Thyroid gland (tissue), 4 donors: Measurements from ENCODE around the gene PRKCD. TPM values are rescaled to one million over a fixed set of nuclear protein-coding genes. Genes with fewer than 3 reads are reported as not detected.
A peak's percentile ranks its signal among the peaks of the same experiment; 100 is the strongest.

Experiments
- DNase-seq, 2 donors: peaks; one replicate each; pipeline ENCODE4 v3.0.0-alpha.2; 2019
- H3K27ac ChIP-seq, 3 donors: fragments of 200-600 bp; sonication (generic); 1 replicate in 2 of 3; 2 replicates in 1 of 3; pipeline ENCODE4 v1.5.1; 2016 to 2019; ENCODE audit warnings: mild to moderate bottlenecking in 1 of 3, moderate library complexity in 1 of 3
- H3K27me3 ChIP-seq: fragments of 200-600 bp; sonication (generic); one replicate; pipeline ENCODE4 v1.5.1; 2019
- H3K36me3 ChIP-seq, 2 donors: fragments of 200-600 bp; sonication (generic); one replicate each; pipeline ENCODE4 v1.5.1; 2016 to 2019
- H3K4me1 ChIP-seq, 2 donors: fragments of 200-600 bp; sonication (generic); one replicate each; pipeline ENCODE4 v1.5.1; 2017 to 2019
- H3K4me3 ChIP-seq, 3 donors: fragments of 200-600 bp; sonication (generic); replicated peaks in 1 of 3; 1 replicate in 2 of 3; 2 replicates in 1 of 3; pipeline ENCODE4 v1.5.1; 2016; ENCODE audit warnings: mild to moderate bottlenecking in 1 of 3
- H3K9me3 ChIP-seq: fragments of 200-600 bp; sonication (generic); one replicate; pipeline ENCODE4 v1.5.1; 2017
- CTCF ChIP-seq, 6 experiments: fragments of 200-600 bp in 3 of 6; fragments of 450-650 bp in 3 of 6; sonication (generic) in 3 of 6; IDR thresholded peaks; one replicate each; pipeline ENCODE4 v1.5.1; 2016 to 2019; ENCODE audit warnings: antibody characterized with exemption in 6 of 6, mild to moderate bottlenecking in 2 of 6, inconsistent platforms in 1 of 6, moderate library complexity in 1 of 6
- POLR2A ChIP-seq, 2 donors: fragments of 450-650 bp; IDR thresholded peaks; one replicate each; pipeline ENCODE4 v1.6.1; 2017; ENCODE audit warnings: antibody characterized with exemption in 2 of 2, mild to moderate bottlenecking in 2 of 2, moderate library complexity in 1 of 2
- WGBS, 2 donors: methylation state at CpG; one replicate each; pipeline ENCODE4 v1.1.5; 2017; 5-methylcytosine and 5-hydroxymethylcytosine counted together
- intact Hi-C: fragments of 100-400 bp; cut with DNase I; formaldehyde crosslinking; loops from one replicate; pipeline ENCODE4 v1.15.1; 2023
- total RNA-seq, 4 donors: library from RNA; depleted of rRNA; stranded (reverse); fragments of >200 nt; gene quantifications; one replicate each; pipeline ENCODE4 v1.2.3, GENCODE V29; 2016

PRKCD gene
- total RNA-seq, 4 donors from 2014 or later = 32.0 to 154 (median 71.4) TPM

GRCh38 chr3:53215816-53216215 lies 54.8 kb downstream of the PRKCD start:
- Histone ChIP-seq H3K9me3 (no peaks in the 10 kb centered on the region), H3K36me3 (no peaks in the 10 kb centered on the region), H3K4me3 (no peak overlapping the region), H3K4me1 (no peaks in the 10 kb centered on the region), H3K27me3 (no peaks in the 10 kb centered on the region), H3K27ac (no peak overlapping the region)
- intact Hi-C loops = no loop called here
- TF ChIP-seq CTCF (IDR thresholded peaks at IDR 0.05) = no peak
- no peak for TF ChIP-seq POLR2A (IDR thresholded peaks at IDR 0.05)
- 85% methylated on average over 2 of the region's 2 CpGs for WGBS, 2 donors
- DNase-seq = no peak

- Histone ChIP-seq H3K27me3 (no peaks in the 10 kb centered on the region), H3K9me3 (no peaks in the 10 kb centered on the region), H3K36me3 (no peaks in the 10 kb centered on the region), H3K27ac (no peak overlapping the region), H3K4me3 (no peak overlapping the region), H3K4me1 (no peaks in the 10 kb centered on the region)
- DNase-seq = no peak
- 47 to 48% methylated on average over 3 of the region's 3 CpGs for WGBS, 2 donors
- TF ChIP-seq CTCF (IDR thresholded peaks at IDR 0.05) = no peak
- no peak for TF ChIP-seq POLR2A (IDR thresholded peaks at IDR 0.05)
- intact Hi-C loops = no loop called here
Measured at GRCh38 chr3:53216723-53217122, 55.7 kb downstream of the PRKCD start.

GRCh38 chr3:53217175-53217574 lies 56.2 kb downstream of the PRKCD start:
- Histone ChIP-seq H3K4me3 (no peak overlapping the region), H3K27ac (no peak overlapping the region), H3K36me3 (no peaks in the 10 kb centered on the region), H3K9me3 (no peaks in the 10 kb centered on the region), H3K27me3 (no peaks in the 10 kb centered on the region), H3K4me1 (no peaks in the 10 kb centered on the region)
- 69 to 88% methylated on average over 2 of the region's 2 CpGs for WGBS, 2 donors
- DNase-seq = no peak
- no peak for TF ChIP-seq POLR2A (IDR thresholded peaks at IDR 0.05)
- TF ChIP-seq CTCF (IDR thresholded peaks at IDR 0.05) = no peak
- intact Hi-C loops = no loop called here

GRCh38 chr3:53218131-53218530 lies 57.1 kb downstream of the PRKCD start:
- no peak for DNase-seq
- Histone ChIP-seq H3K4me1 (no peaks in the 10 kb centered on the region), H3K27ac (no peak overlapping the region), H3K4me3 (no peak overlapping the region), H3K27me3 (no peaks in the 10 kb centered on the region), H3K9me3 (no peaks in the 10 kb centered on the region), H3K36me3 (peaks cover 0 to 4% of the 10 kb centered on the region in 2 donors)
- 91 to 95% methylated on average over 2 of the region's 2 CpGs for WGBS, 2 donors
- TF ChIP-seq CTCF (IDR thresholded peaks at IDR 0.05) (no peak), POLR2A (IDR thresholded peaks at IDR 0.05) (no peak)
- intact Hi-C loops = no loop called here

GRCh38 chr3:53219895-53220483 lies 59.0 kb downstream of the PRKCD start:
- no peak for TF ChIP-seq POLR2A (IDR thresholded peaks at IDR 0.05)
- peak; percentile 71 to 91 (median 90) for TF ChIP-seq CTCF (IDR thresholded peaks at IDR 0.05)
- Histone ChIP-seq H3K9me3 (no peaks in the 10 kb centered on the region), H3K36me3 (peaks cover 18 to 23% of the 10 kb centered on the region in 2 donors), H3K27me3 (no peaks in the 10 kb centered on the region), H3K4me3 (no peak overlapping the region), H3K4me1 (no peaks in the 10 kb centered on the region), H3K27ac (no peak overlapping the region)
- DNase-seq = peak; percentile 87 to 91
- 48 to 51% methylated on average over 10 of the region's 10 CpGs for WGBS, 2 donors
- intact Hi-C loops = no loop called here
